ENCODE data around the gene DEFB129. TPM values are rescaled to one million over a fixed set of nuclear protein-coding genes. Genes with fewer than 3 reads are reported as not detected.
A peak's percentile ranks its signal among the peaks of the same experiment; 100 is the strongest.

Gene DEFB129
- total and polyA plus RNA-seq, 9 donors: not detected

GRCh38 chr20:266596-267562, 39.8 kb downstream of the DEFB129 start:
- TF ChIP-seq CTCF (IDR thresholded peaks at IDR 0.05) (peak; percentile 83 to 88 (median 84)), EP300 (IDR thresholded peaks at IDR 0.05) (no peak)
- no peaks in the 10 kb centered on the region for H3K36me3 ChIP-seq
- no peaks in the 10 kb centered on the region for H3K4me1 ChIP-seq (ENCODE audit: insufficient read depth)
- H3K9me3 ChIP-seq: no peaks in the 10 kb centered on the region
- no peak overlapping the region for H3K27ac ChIP-seq
- intact Hi-C loops (cut with DNase I): loop anchor here in 1 of 4 donors (10.0 kb wide), 1 partner anchor 68 kb away; no protein-coding TSS in a partner anchor
- H3K4me3 ChIP-seq: peak overlapping the region; percentile 37
- no peaks in the 10 kb centered on the region for H3K27me3 ChIP-seq
- WGBS, 3 donors: 6 to 8% (median 7%) methylated on average over 43 of the region's 43 CpGs
- DNase-seq: peak; percentile 81 to 92 (median 88)

- no peak for TF ChIP-seq EP300 (IDR thresholded peaks at IDR 0.05)
- TF ChIP-seq POLR2A (IDR thresholded peaks at IDR 0.05): no peak
- no peak for TF ChIP-seq CTCF (IDR thresholded peaks at IDR 0.05)
- no peaks in the 10 kb centered on the region for H3K9me3 ChIP-seq
- H3K4me3 ChIP-seq: no peak overlapping the region
- H3K27ac ChIP-seq: no peak overlapping the region
- WGBS, 3 donors: 84 to 87% (median 86%) methylated on average over 5 of the region's 5 CpGs
- H3K4me1 ChIP-seq (ENCODE audit: insufficient read depth): no peaks in the 10 kb centered on the region
- DNase-seq: no peak
- H3K27me3 ChIP-seq: no peaks in the 10 kb centered on the region
- no peaks in the 10 kb centered on the region for H3K36me3 ChIP-seq
- intact Hi-C loops (cut with DNase I): no loop called here
These were observed 43.5 kb downstream of the DEFB129 start for GRCh38 chr20:270517-270916.

GRCh38 chr20:271069-271468, 44.0 kb downstream of the DEFB129 start:
- no peak for DNase-seq
- intact Hi-C loops (cut with DNase I): no loop called here
- no peak overlapping the region for H3K4me3 ChIP-seq

GRCh38 chr20:271528-271927, 44.5 kb downstream of the DEFB129 start:
- Histone ChIP-seq H3K27me3 (no peaks in the 10 kb centered on the region), H3K27ac (no peak overlapping the region), H3K36me3 (no peaks in the 10 kb centered on the region), H3K4me3 (no peak overlapping the region), H3K9me3 (no peaks in the 10 kb centered on the region), H3K4me1 (ENCODE audit: insufficient read depth) (no peaks in the 10 kb centered on the region)
- no peak for DNase-seq
- no peak for TF ChIP-seq POLR2A (IDR thresholded peaks at IDR 0.05)
- no peak for TF ChIP-seq CTCF (IDR thresholded peaks at IDR 0.05)
- no peak for TF ChIP-seq EP300 (IDR thresholded peaks at IDR 0.05)
- intact Hi-C loops (cut with DNase I): no loop called here

More at GRCh38 chr20:271069-271468, 44.0 kb downstream of the DEFB129 start:
- 82 to 89% (median 84%) methylated on average over 4 of the region's 4 CpGs for WGBS, 3 donors
- H3K4me1 ChIP-seq (ENCODE audit: insufficient read depth): no peaks in the 10 kb centered on the region
- no peak overlapping the region for H3K27ac ChIP-seq
- no peaks in the 10 kb centered on the region for H3K27me3 ChIP-seq
- no peaks in the 10 kb centered on the region for H3K9me3 ChIP-seq
- TF ChIP-seq POLR2A (IDR thresholded peaks at IDR 0.05): no peak
- no peak for TF ChIP-seq EP300 (IDR thresholded peaks at IDR 0.05)
- TF ChIP-seq CTCF (IDR thresholded peaks at IDR 0.05): no peak
- no peaks in the 10 kb centered on the region for H3K36me3 ChIP-seq

Measured in ovary (tissue), 9 donors.